Neural cell (in vitro differentiated cells): ENCODE results near the gene CABCOCO1.

ENCODE experiments used
- EP300 ChIP-seq: fragments of 450-650 bp; conservative IDR thresholded peaks from 2 replicates; pipeline ENCODE4 v1.6.1; 2014; ENCODE audit warnings: antibody characterized with exemption, mild to moderate bottlenecking, moderate library complexity; ENCODE audit not compliant: poor library complexity, severe bottlenecking
- POLR2AphosphoS5 ChIP-seq: IDR thresholded peaks from 2 replicates; pipeline ENCODE4 v1.6.1; 2012
- SMC3 ChIP-seq: fragments of 450-650 bp; conservative IDR thresholded peaks from 2 replicates; pipeline ENCODE4 v1.6.1; 2014; ENCODE audit warnings: antibody characterized with exemption, mild to moderate bottlenecking, moderate library complexity; ENCODE audit not compliant: poor library complexity

GRCh38 chr10:61684894-61685507 lies 22.3 kb downstream of the CABCOCO1 start:
- no peak for TF ChIP-seq SMC3
- TF ChIP-seq EP300 = no peak
- no peak for TF ChIP-seq POLR2AphosphoS5
